Eye (tissue), 1 donor: ENCODE data around the gene CYP2W1.
A peak's percentile ranks its signal among the peaks of the same experiment; 100 is the strongest.

ENCODE experiments used
- DNase-seq: peaks from one replicate; pipeline ENCODE4 v3.0.0-alpha.2; 2015

Gene CYP2W1

DNA sequence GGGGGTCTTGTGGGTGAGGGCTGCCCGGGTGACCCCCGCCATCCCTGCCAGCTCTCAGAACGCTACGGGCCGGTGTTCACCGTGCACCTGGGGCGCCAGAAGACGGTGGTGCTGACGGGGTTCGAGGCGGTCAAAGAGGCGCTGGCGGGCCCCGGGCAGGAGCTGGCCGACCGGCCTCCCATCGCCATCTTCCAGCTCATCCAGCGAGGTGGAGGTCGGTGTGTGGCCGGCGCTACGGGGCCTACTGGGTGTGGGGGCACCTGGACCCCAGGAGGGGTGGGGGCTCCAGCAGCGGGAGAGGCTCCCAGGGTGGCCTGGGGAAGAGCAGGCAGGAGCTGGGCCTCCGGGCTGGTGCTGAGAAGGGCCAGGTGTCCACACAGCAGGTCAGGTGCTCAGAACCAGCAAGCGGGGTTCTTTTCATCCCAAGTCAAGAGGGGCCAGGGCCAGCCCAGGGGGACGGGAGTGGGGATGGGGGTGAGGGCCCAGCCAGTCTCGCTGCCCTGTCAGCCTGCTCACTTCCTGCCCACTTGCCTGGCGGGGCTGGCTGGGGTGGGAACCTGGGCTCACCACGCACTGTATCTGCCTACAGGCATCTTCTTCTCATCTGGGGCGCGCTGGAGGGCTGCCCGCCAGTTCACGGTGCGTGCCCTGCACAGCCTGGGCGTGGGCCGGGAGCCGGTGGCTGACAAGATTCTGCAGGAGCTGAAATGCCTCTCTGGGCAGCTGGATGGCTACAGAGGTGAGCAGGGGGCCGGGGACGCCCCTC is 1.6 kb downstream of the CYP2W1 start:
- DNase-seq: no peak

DNA sequence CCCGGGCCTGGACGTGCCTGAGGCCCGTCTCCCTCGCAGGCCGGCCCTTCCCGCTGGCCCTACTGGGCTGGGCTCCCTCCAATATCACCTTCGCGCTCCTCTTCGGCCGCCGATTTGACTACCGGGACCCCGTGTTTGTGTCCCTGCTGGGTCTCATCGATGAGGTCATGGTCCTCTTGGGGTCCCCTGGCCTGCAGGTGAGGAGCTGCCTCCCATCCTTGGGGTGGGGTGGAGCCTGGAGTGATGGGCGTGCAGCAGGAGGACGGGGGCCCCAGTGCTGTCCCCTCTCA is 2.1 kb downstream of the CYP2W1 start:
- no peak for DNase-seq

DNA sequence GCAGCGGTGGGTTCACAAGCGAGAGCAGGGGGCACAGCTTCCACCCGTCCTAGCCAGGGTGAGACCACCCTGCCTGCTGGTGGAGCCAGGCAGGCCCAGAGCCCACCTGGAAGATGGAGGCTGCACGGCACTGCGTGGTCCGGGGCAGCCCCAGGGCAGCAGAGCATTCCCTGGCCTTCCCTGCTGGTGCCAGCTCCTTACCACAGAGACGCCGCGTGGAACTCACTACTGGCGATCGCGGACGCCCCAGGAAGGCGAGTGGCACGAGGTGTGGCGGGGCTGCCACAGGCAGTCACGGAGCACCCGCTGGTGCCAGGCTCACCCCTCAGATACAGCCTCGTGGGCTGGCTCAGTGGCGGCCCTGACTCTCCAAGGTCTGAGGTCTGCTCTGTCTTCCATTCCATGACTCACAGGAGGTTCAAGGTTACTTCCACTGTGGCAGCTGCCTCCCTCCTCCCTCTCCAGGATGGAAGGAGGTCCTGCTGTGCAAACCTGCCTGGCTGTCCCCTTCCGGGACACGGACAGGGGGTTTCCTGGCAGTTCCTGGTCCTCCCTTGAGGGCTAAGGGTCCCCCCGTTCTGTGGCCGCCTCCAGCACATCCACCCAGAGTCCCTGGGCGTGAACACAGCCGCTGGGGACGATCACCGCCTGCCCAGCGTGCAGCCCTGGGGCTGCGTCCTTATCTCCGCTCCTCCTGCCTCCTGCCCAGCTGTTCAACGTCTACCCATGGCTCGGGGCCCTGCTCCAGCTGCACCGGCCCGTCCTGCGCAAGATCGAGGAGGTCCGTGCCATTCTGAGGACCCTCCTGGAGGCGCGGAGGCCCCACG is 3.1 kb downstream of the CYP2W1 start:
- DNase-seq: no peak

DNA sequence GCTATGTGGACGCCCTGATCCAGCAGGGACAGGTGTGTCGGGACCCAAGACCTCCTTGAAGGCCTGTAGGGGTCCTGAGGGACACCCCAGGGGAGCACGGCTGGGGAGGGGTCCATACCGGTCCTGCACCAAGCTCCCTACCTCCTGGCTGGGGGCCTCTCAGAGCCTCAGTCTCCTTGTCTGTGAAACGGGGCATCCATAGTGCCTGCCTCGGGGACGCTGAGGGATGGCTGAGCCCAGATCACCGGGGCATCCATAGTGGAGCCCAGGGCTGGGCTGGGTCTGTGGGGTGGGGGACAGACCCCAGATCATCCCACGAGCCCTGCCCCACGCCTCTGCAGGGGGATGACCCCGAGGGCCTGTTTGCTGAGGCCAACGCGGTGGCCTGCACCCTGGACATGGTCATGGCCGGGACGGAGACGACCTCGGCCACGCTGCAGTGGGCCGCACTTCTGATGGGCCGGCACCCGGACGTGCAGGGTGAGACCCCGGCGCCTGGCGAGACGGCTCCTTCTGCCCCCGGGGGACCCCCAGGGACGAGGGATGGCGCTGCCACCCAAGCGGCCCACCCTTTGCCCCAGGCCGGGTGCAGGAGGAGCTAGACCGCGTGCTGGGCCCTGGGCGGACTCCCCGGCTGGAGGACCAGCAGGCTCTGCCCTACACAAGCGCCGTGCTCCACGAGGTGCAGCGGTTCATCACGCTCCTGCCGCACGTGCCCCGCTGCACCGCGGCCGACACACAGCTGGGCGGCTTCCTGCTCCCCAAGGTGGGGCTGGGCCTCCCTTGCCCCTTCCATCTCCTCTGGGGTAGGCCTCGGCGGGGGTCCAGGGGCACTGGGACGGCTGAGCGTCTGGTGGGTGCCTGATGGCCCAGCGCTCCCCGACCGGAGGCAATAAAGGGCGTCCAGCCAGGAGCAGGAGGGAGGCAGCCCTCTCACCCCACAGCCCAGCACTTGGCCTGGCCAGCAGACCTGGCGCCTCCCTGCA is 4.1 kb downstream of the CYP2W1 start:
- DNase-seq: no peak

DNA sequence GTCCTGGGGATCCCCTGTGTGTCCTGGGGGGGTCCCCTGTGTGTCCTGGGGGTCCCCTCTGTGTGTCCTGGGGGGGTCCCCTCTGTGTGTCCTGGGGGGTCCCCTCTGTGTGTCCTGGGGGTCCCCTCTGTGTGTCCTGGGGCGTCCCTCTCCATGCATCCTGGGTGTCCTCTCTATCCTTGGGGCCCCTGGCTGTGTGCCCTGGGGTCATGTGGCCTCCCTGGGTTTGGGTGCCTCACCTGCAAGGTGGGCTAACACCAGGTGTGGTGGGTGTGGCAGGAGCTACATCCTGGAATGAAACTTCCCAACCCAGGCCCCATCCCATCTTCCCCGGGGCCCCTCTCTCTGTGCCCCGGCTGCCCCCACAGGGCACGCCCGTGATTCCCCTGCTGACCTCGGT is 4.9 kb downstream of the CYP2W1 start:
- DNase-seq: no peak

DNA sequence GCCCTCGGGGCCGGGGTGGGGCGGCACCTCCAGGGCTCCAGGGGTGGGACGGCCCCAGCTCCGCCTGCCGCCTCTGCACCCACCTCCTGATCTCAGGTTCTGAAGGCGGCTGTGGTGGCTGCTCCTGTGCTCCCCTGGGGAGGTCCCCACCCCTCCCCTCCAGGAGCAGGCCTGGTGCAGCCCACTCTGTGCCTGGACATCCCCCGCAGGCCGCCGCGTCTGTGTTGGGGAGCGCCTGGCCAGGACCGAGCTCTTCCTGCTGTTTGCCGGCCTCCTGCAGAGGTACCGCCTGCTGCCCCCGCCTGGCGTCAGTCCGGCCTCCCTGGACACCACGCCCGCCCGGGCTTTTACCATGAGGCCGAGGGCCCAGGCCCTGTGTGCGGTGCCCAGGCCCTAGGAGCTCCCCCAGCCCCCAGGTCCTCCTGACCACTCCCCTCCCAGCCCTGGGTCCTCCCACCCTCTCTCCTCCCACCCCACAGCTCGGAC is 5.5 kb downstream of the CYP2W1 start:
- DNase-seq: no peak

DNA sequence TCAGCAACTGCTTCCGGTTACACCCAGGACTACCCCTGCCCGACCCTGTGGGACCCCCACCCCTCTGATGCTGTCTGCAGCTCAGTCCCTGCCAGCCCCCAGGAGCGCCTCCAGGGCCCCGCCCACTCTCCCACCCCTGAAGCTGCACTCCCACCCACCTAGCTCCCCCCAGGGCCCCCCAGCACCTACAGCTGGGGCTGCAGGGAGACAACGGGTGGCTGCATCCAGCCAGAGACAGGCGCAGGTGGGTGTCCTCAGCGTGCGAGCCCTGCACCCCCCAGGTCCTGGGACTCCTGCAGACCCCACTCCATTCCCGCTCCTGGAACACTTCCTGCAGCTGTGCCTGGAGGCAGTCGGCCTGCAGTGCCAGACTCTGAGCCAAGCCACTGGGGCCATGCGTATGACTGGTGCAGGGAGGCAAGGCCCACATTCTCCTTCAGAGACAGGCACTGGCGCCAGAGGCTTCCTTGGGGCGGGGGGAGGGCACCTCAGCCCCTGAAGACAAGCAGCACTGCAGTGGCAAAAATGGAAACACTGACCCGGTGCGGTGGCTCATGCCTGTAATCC is 6.1 kb downstream of the CYP2W1 start:
- no peak for DNase-seq

DNA sequence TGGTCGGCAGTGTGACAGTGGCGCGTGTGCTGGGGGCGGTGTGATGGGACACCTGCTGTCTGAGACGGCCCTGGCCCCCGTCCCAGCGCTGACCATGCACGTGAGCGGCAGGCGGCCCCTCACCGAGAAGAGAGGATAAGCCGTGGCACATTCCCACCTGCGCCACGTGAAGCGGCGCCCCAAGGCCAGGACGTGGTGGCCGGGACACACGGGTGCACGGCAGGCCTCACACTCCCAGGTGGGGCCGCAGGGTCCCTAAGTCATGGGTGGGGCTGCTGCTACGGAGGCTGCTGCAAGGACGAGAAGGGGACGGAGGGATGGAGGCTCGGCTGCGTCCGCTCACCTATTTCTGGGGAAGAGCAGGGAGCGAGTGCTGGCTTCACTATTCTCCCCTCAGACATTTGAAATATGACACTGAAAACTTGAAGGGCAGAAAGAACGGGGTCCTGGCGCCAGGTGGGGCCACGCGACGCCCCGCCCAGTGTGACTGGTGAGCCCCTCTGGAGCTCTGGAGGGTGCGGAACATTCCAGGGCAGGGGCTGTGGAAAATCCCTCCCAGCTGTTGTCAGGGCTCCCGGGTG is 7.5 kb downstream of the CYP2W1 start:
- DNase-seq: no peak

DNA sequence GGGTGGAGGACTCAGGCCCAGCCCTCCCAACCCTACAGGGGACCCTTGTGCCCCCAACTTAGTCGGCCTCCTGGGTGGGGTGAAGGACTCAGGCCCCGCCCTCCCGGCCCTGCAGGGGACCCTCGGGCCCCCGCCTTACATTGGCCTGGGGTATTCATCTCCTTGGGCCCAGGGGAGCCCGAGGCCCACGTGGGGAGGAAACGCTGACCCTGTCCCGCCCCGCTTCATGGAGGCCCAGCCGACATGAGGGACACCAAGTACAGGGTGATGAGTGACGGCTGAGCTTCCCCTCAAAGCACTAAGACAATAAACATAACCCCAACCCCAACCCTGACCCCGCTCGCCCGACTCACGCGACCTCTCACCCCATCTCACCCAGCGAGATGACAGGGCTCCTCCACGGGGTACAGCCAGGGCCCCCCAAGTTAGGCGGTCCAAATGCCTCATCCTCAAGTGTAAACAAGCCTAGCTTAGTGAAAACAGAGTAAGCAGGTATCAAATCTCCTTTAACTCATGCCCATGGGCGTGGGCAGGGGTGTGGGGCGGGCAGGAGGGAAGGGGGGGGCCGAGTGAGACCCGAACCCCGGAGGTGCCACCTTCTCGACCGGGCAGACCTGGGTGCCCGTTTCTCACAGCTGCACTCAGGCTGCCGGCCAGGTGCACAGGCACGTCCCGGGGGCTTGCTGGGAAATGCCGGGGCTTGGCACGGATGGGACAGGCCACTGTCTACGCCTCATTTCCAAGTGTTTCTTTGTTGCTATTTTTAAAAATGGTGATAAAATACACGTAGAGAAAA is 8.2 kb downstream of the CYP2W1 start:
- DNase-seq: no peak

DNA sequence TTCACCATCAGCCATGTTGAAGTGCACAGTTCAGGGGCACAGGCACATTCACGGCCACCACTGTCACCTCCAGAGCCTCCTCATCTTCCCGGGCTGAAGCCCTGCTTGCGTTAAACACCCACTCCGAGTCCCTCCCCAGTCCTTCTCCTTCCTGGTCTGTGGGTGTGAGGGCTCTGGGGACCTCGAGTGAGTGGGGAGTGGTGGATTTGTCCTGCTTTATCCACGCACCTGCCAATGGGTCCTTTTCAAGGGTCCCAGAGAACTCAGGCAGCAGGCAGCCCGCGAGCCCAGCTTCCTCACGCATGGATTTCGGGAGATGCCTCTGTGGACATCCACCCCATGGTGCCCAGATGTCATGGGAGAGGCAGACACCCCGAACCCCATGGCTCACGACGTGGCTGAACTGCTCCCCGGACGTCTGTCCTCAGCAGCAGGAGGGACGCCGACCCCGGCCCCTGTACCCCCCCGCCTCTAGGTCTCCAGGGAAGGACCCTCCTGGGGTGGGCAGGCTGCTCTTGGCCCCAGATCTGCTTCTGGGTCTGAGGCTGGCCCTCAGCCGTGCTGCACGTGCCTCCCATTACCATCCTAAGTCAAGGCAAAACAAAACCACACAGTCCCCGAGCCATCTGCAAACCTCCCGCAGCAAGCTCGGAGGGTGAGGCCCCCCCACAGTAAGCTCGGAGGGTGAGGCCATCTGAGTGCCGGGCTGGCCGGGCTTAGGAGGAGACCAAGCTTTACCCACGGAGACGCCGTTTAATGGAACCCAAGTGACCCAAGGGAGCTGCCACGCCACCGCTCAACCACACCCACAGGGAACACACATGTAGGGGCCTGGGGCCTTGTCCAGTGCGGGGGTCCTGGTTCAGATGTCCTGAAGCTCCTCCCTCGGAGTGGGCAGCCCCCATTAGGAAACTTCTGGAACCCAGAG is 9.0 kb downstream of the CYP2W1 start:
- DNase-seq: no peak

DNA sequence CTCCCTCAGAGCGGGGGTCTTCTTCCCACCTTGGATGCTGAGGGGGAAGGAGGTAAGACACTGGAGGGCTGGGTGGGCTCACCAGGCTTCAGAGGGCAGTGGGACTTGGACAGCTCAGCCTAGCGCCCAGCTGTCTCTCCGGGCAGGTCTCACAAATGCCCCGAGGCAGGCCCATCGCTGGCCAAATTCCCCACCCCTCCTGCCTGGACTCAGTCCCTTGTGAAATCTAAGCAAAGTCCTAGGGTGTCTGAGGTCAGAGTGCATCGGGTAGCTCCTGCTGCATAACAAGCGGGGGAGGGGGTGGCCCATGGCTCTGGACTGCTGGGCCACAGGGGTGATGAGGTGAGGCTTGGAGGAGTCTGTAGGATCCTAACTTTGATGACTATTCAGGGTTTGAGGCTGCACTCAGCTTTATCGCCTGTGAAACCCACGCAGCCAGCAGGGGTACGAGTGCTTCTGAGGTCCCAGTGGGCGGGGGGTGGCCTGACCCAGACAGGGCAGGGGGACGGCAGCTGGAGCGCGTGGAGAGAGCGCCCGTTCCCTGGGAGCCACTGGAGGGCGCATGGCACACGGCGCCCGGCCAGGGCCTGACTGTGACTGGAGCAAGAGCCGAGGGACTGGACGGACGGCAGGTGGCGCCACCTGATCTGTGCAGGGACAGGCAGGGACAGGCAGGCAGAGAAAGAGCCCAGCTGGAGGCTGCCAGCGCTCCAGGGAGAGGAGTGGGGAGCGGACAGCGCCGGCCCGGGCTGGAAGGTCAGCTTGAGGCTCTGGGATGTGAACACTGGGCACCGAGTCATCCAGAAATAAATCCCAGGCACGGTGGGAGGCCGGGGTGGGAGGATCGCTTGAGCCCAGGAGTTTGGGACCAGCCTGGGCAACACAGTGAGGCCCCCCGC is 10.0 kb downstream of the CYP2W1 start:
- DNase-seq: peak; percentile 98

DNA sequence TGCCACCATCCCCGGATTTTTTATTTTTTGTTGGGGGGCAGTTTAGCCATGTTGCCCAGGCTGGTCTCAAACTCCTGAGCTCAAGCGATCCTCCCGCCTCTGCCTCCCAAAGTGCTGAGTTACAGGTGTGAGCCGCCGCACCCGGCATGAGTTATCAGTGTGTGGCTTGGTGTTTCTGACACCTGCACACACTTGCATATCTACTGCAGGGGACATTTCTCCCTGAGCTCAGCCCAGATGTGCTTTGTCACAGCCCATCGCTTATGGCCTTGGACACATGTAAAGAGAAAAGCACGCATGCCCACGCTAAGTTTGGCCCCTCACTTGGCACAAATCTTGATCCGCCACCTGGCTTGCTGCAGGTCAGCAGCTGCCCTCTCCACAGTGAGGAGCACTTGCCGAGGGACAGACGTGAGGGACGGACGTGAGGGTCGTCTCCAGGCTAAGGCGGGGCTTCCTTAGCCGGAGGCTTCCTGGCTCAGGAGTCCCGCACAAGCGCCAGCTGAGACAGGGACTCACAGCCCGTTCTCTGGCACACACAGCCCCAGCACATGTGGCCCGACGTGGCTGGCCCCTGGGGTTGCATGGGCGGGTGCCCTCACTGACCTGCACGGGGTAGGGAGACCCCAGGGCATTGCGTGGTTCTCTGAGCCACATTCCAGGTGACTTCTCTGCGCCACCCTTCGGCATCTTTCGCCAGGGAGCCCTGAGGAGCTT is 11.8 kb downstream of the CYP2W1 start:
- DNase-seq: no peak

DNA sequence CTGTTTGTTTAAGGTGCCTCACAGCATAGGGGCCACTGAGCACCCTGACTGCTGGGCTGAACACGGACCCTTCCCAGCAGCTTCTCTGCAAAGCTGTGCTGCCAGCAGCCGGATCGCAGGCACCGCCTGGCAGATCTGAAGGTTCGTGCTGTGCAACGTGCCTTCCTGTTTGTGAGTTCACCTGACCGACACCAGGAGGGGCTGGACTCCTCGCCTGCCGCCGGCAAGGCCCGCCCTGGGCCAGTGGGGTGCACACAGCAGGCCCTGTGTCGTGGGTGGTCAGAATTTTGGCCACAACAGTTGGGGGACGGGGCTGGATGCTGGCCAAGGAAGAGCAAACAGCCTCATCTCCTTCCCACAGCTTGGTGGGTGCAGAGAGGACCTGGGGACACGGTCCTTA is 12.6 kb downstream of the CYP2W1 start:
- DNase-seq: no peak

DNA sequence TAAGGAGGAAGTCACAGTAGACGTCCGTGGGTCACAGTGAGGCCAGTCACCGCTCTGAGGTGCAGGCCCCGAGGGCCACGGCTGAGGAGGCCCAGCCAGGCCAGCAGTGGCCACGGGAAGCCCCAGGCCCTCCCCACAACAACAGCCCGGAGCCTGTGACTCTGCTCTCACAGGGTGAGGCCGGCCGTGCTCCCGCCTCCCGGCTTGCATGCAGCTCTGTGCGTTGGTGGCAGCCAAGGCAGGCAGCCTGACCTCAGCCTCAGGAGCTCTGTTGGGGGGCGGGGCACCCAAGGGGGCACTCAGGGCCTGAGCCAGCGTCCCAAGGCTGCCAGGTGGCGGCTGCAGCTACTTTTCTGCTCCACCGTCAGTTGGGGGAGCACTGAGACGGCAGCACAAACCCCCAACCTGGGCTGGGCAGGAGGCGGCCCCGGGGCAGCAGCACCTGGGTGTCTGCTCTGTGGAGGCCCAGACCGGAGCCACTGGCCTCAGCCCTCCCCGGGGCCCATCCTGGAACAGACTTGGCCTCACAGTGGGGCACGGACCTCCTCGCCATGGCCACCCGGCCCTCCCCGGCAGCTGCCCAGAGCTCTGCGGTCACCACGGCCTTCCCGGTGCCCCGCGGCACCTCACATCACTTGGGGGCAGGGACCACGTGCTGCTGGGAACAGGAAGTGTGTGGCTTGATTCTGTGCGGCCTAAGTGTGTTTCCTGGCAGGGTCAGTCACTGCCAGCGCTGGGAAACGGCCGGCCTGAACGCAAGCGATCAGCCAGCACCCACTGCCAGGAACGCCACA is 13.3 kb downstream of the CYP2W1 start:
- no peak for DNase-seq

DNA sequence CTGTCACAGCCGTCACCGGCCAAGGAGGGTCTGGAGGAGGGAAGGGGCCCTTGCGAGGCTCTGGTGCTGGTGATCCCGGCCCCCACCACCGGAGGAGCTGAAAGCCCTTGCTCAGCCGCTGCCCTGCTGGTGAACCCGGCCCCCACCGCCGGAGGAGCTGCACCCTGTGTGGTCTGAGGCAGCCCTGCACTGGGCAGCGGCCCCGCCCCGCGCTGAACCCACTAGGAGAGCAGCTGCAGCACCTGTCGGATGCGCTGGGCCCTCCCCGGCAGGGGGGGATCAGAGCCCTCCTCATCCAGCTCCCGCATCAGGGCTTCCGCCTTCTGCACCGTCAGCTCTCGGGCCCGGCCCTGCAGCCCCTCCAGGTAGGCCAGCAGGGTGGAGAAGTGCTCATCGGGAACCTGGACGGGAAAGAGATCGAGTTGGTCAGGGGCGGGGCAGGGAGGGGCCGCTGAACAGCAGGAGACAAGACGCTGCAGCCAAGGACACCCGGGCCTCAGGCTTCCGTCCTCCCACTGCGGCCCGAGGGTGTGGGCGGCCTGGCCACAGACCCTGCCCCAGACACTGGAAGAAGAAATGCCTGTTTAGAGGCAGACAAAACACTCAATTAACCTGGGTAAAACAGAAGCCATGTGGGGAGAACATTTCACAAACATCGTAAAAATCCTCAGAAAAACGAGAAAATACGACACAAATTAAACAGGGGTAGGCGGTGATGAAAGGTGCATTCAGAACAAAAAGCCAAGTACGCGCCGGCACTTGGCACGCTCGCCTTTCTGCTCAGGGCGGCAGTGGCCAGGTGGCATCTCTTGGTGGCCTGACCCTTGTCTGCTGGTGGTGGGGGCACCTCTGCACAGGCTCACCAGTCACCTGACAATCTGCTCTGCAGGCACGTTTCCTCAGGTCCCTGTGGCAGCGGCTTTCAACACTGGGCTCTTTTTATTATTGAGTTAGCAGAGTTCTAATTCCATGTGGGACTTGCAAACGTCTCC is 14.7 kb downstream of the CYP2W1 start:
- DNase-seq: peak; percentile 75

DNA sequence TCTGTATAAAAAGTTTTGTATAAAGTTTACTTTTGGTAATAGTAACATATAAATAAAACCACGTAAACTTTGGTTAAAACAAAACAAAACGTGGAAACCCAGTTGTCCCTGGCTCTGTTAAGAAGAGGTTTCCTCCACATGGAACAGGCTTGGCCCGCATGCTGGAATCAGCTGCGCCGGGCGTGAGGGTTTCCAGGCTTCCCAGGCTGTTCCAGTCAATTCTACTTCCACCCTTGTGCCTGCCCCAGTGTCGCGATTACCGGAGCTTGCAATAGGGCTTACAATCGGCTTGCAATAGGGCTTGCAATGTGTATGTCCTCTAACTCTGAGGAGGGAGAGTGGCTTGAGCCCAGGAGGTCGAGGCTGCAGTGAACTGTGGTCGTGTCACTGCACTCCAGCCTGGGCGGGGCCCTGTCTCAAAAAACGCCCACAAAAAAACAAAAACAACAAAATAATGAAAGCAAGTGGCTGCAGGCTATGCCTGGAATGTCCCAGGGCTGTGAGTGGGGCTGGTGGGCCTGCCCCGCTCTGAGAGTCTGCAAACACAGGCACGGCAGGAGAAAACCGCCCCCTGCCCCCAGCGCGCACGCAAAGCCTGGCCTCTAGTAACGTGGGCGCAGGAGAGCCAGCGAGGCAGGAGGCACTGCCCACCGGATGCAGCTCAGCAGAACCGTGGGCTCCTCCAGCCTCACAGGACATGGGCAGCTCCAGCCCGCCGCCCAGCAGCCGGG is 16.3 kb downstream of the CYP2W1 start:
- DNase-seq: no peak
